GM23338 (cell line): ENCODE results near the gene FTH1. TPM values are rescaled to one million over a fixed set of nuclear protein-coding genes. Genes with fewer than 3 reads are reported as not detected.

Experiments used
- ATAC-seq: fragments of 200-7000 bp; cut with Tn5 transposase; 3 replicates; pipeline ENCODE4 v1.9.1; 2020
- DNase-seq: peaks from one replicate; pipeline ENCODE4 v3.0.0-alpha.2; 2015; ENCODE audit warnings: low spot score
- H2AFZ ChIP-seq: fragments of 200-600 bp; sonication (generic); 2 replicates; pipeline ENCODE4 v1.8.0; 2016; ENCODE audit warnings: antibody characterized with exemption, mild to moderate bottlenecking, moderate library complexity
- H3F3A ChIP-seq: fragments of 200-600 bp; sonication (generic); replicated peaks from 2 replicates; pipeline ENCODE4 v1.8.0; 2017; ENCODE audit warnings: antibody characterized with exemption, mixed run types, low read depth
- H3K27ac ChIP-seq: fragments of 200-600 bp; sonication (generic); 2 replicates; pipeline ENCODE4 v1.6.1; 2016; ENCODE audit warnings: low read depth
- H3K27me3 ChIP-seq: fragments of 200-600 bp; sonication (generic); 2 replicates; pipeline ENCODE4 v1.8.0; 2016; ENCODE audit warnings: mild to moderate bottlenecking, mixed run types, moderate library complexity; ENCODE audit not compliant: insufficient read depth
- H3K36me3 ChIP-seq: fragments of 200-600 bp; sonication (generic); 2 replicates; pipeline ENCODE4 v1.8.0; 2016; ENCODE audit warnings: mild to moderate bottlenecking; ENCODE audit not compliant: insufficient read depth
- H3K4me1 ChIP-seq: fragments of 200-600 bp; sonication (generic); 2 replicates; pipeline ENCODE4 v1.8.0; 2016; ENCODE audit warnings: mild to moderate bottlenecking, moderate library complexity; ENCODE audit not compliant: insufficient read depth
- H3K4me2 ChIP-seq: fragments of 200-600 bp; sonication (generic); 2 replicates; pipeline ENCODE4 v1.7.1; 2017; ENCODE audit warnings: mixed run types
- H3K4me3 ChIP-seq: fragments of 200-600 bp; sonication (generic); 2 replicates; pipeline ENCODE4 v1.6.1; 2016; ENCODE audit warnings: mixed run types
- H3K79me2 ChIP-seq: fragments of 200-600 bp; sonication (generic); replicated peaks from 2 replicates; pipeline ENCODE4 v1.8.0; 2017; ENCODE audit warnings: mild to moderate bottlenecking; ENCODE audit not compliant: insufficient read depth
- H3K9me2 ChIP-seq: fragments of 200-600 bp; sonication (generic); 2 replicates; pipeline ENCODE4 v1.8.0; 2017; ENCODE audit not compliant: insufficient read depth
- H4K20me1 ChIP-seq: fragments of 200-600 bp; sonication (generic); replicated peaks from 2 replicates; pipeline ENCODE4 v1.8.0; 2017; ENCODE audit warnings: mild to moderate bottlenecking; ENCODE audit not compliant: insufficient read depth
- H3K27ac Mint-ChIP-seq: 2 replicates; pipeline ENCODE4 v1.8.0; 2020; ENCODE audit warnings: inconsistent platforms, mild to moderate bottlenecking, moderate library complexity, mixed read lengths
- H3K27me3 Mint-ChIP-seq: 3 replicates; pipeline ENCODE4 v1.8.0; 2022; ENCODE audit warnings: low read depth, mild to moderate bottlenecking, moderate library complexity, mixed read lengths, inconsistent platforms; ENCODE audit not compliant: insufficient read depth, poor library complexity
- H3K36me3 Mint-ChIP-seq: 3 replicates; pipeline ENCODE4 v1.8.0; 2021; ENCODE audit warnings: low read depth, mild to moderate bottlenecking, inconsistent platforms, moderate library complexity, mixed read lengths
- H3K4me1 Mint-ChIP-seq: 3 replicates; pipeline ENCODE4 v1.8.0; 2020; ENCODE audit warnings: mild to moderate bottlenecking, inconsistent platforms, mixed read lengths
- H3K4me3 Mint-ChIP-seq: 3 replicates; pipeline ENCODE4 v1.8.0; 2021; ENCODE audit warnings: moderate library complexity, mild to moderate bottlenecking, inconsistent platforms, mixed read lengths
- H3K9me3 Mint-ChIP-seq: 3 replicates; pipeline ENCODE4 v1.8.0; 2020; ENCODE audit warnings: moderate library complexity, mild to moderate bottlenecking, inconsistent platforms, mixed read lengths
- ETS1 ChIP-seq: IDR thresholded peaks from 2 replicates; pipeline ENCODE4 v1.6.1; 2016; ENCODE audit warnings: antibody characterized with exemption
- EZH2 ChIP-seq: fragments of 200-600 bp; sonication (generic); IDR thresholded peaks from one replicate; pipeline ENCODE4 v1.8.0; 2017; ENCODE audit warnings: antibody characterized with exemption, mild to moderate bottlenecking, low read depth; ENCODE audit not compliant: unreplicated experiment
- EZH2phosphoT487 ChIP-seq: fragments of 200-600 bp; sonication (generic); IDR thresholded peaks from one replicate; pipeline ENCODE4 v1.8.1; 2018; ENCODE audit warnings: antibody characterized with exemption; ENCODE audit not compliant: unreplicated experiment
- JUNB ChIP-seq: IDR thresholded peaks from one replicate; pipeline ENCODE4 v1.6.1; 2016; ENCODE audit warnings: antibody characterized with exemption; ENCODE audit not compliant: unreplicated experiment
- NANOG ChIP-seq: IDR thresholded peaks from 2 replicates; pipeline ENCODE4 v1.6.1; 2016; ENCODE audit warnings: antibody characterized with exemption, borderline replicate concordance
- REST ChIP-seq: IDR thresholded peaks from one replicate; pipeline ENCODE4 v1.6.1; 2018; ENCODE audit warnings: antibody characterized with exemption; ENCODE audit not compliant: unreplicated experiment
- STAT1 ChIP-seq: IDR thresholded peaks from one replicate; pipeline ENCODE4 v1.6.1; 2016; ENCODE audit warnings: antibody characterized with exemption; ENCODE audit not compliant: unreplicated experiment
- ZNF331 ChIP-seq: fragments of 250-450 bp; sonication (Bioruptor Pico); IDR thresholded peaks from 2 replicates; pipeline ENCODE4 v1.5.0; 2020; ENCODE audit warnings: low read depth, mild to moderate bottlenecking, moderate library complexity
- polyA plus RNA-seq: library from polyadenylated mRNA; unstranded; fragments of >200 nt; fragmentation: Nextera tagmentation; extraction: Ambion mirVana; gene quantifications from 2 replicates; pipeline ENCODE4 v1.2.1, GENCODE V29; 2016
- total RNA-seq: library from RNA; depleted of rRNA; stranded (reverse); fragments of >200 nt; shearing (Covaris generic); gene quantifications from 2 replicates; pipeline ENCODE4 v1.2.3, GENCODE V29; 2014
- TF ChIP-seq, protein P1 (sequence below): fragments of 250-450 bp; sonication (Bioruptor Pico); IDR thresholded peaks from 2 replicates; pipeline ENCODE4 v1.5.0; 2020; ENCODE audit warnings: mild to moderate bottlenecking, moderate library complexity

FTH1 gene
- total and polyA plus RNA-seq, 2 experiments from 2014 or later: 718 to 2,750 TPM

- no peak for TF ChIP-seq EZH2
Measured at GRCh38 chr11:61930933-61931332, 36.5 kb downstream of the FTH1 start (continued).

DNA sequence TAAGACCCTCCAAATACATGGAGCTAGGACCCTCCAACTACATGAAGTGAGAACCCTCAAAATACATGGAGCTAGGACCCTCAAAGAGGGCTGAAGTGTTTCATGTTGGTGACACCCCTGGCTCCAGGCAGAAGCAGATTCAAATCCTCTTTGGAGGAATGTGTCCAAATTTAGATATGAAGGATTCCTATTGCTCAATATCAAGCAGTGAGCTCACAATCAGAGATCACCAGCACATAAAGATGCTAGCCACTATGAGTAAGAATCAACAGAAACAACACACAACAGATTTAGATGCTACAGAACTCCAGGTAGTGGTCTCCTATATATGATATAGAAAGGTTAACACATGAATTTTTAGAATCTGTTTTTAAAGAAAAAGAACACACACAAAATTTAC, 38.8 kb downstream of the FTH1 start:
- no peaks in the 10 kb centered on the region for H3K36me3 ChIP-seq
- no peaks in the 10 kb centered on the region for H3K9me2 ChIP-seq
- peaks cover 9% of the 10 kb centered on the region for H3K27me3 Mint-ChIP-seq
- no peak overlapping the region for H3K27ac ChIP-seq
- H3K4me1 ChIP-seq: peaks cover 12% of the 10 kb centered on the region
- H3K9me3 Mint-ChIP-seq: peaks cover 6% of the 10 kb centered on the region
- H3K27ac Mint-ChIP-seq: no peak overlapping the region
- H3F3A ChIP-seq: 0 out of 2 replicates have a peak, but pooled peaks cover 4% of the 10 kb centered on the region
- TF ChIP-seq EZH2phosphoT487 (no peak), JUNB (no peak), NANOG (no peak), ZNF331 (no peak), ETS1 (no peak), STAT1 (no peak), REST (no peak)
- TF ChIP-seq, protein P1, sequence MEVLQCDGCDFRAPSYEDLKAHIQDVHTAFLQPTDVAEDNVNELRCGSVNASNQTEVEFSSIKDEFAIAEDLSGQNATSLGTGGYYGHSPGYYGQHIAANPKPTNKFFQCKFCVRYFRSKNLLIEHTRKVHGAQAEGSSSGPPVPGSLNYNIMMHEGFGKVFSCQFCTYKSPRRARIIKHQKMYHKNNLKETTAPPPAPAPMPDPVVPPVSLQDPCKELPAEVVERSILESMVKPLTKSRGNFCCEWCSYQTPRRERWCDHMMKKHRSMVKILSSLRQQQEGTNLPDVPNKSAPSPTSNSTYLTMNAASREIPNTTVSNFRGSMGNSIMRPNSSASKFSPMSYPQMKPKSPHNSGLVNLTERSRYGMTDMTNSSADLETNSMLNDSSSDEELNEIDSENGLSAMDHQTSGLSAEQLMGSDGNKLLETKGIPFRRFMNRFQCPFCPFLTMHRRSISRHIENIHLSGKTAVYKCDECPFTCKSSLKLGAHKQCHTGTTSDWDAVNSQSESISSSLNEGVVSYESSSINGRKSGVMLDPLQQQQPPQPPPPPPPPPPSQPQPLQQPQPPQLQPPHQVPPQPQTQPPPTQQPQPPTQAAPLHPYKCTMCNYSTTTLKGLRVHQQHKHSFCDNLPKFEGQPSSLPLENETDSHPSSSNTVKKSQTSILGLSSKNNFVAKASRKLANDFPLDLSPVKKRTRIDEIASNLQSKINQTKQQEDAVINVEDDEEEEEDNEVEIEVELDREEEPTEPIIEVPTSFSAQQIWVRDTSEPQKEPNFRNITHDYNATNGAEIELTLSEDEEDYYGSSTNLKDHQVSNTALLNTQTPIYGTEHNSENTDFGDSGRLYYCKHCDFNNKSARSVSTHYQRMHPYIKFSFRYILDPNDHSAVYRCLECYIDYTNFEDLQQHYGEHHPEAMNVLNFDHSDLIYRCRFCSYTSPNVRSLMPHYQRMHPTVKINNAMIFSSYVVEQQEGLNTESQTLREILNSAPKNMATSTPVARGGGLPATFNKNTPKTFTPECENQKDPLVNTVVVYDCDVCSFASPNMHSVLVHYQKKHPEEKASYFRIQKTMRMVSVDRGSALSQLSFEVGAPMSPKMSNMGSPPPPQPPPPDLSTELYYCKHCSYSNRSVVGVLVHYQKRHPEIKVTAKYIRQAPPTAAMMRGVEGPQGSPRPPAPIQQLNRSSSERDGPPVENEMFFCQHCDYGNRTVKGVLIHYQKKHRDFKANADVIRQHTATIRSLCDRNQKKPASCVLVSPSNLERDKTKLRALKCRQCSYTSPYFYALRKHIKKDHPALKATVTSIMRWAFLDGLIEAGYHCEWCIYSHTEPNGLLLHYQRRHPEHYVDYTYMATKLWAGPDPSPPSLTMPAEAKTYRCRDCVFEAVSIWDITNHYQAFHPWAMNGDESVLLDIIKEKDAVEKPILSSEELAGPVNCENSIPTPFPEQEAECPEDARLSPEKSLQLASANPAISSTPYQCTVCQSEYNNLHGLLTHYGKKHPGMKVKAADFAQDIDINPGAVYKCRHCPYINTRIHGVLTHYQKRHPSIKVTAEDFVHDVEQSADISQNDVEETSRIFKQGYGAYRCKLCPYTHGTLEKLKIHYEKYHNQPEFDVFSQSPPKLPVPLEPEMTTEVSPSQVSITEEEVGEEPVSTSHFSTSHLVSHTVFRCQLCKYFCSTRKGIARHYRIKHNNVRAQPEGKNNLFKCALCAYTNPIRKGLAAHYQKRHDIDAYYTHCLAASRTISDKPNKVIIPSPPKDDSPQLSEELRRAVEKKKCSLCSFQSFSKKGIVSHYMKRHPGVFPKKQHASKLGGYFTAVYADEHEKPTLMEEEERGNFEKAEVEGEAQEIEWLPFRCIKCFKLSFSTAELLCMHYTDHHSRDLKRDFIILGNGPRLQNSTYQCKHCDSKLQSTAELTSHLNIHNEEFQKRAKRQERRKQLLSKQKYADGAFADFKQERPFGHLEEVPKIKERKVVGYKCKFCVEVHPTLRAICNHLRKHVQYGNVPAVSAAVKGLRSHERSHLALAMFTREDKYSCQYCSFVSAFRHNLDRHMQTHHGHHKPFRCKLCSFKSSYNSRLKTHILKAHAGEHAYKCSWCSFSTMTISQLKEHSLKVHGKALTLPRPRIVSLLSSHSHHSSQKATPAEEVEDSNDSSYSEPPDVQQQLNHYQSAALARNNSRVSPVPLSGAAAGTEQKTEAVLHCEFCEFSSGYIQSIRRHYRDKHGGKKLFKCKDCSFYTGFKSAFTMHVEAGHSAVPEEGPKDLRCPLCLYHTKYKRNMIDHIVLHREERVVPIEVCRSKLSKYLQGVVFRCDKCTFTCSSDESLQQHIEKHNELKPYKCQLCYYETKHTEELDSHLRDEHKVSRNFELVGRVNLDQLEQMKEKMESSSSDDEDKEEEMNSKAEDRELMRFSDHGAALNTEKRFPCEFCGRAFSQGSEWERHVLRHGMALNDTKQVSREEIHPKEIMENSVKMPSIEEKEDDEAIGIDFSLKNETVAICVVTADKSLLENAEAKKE: no peak
- ATAC-seq: no peak
- no peak overlapping the region for H2AFZ ChIP-seq
- no peak overlapping the region for H3K4me2 ChIP-seq
- no peaks in the 10 kb centered on the region for H3K27me3 ChIP-seq
- H4K20me1 ChIP-seq: no peaks in the 10 kb centered on the region
- peaks cover 28% of the 10 kb centered on the region for H3K4me1 Mint-ChIP-seq
- no peak overlapping the region for H3K4me3 ChIP-seq
- no peaks in the 10 kb centered on the region for H3K79me2 ChIP-seq
- no peaks in the 10 kb centered on the region for H3K36me3 Mint-ChIP-seq
- H3K4me3 Mint-ChIP-seq: no peak overlapping the region
- DNase-seq: no peak
